Activated CD8-positive, alpha-beta memory T cell treated with anti-CD3 and anti-CD28 coated beads, Interleukin-2, amount 50 U/mL, for 4 hours (primary cell): ENCODE measurements around the gene CERCAM.
A peak's percentile ranks its signal among the peaks of the same experiment; 100 is the strongest.
"Not testable (repeated sequence)": the region's sequence is repeated elsewhere in the genome, so short reads cannot be mapped to it uniquely, and the experiment has no call there.

Source experiments
- DNase-seq: peaks from one replicate; pipeline ENCODE4 v3.0.0-alpha.2; 2020

Gene CERCAM

GRCh38 chr9:128420060-128420650, 502 bp upstream of the CERCAM start:
- DNase-seq, result peak; percentile 74

DNA sequence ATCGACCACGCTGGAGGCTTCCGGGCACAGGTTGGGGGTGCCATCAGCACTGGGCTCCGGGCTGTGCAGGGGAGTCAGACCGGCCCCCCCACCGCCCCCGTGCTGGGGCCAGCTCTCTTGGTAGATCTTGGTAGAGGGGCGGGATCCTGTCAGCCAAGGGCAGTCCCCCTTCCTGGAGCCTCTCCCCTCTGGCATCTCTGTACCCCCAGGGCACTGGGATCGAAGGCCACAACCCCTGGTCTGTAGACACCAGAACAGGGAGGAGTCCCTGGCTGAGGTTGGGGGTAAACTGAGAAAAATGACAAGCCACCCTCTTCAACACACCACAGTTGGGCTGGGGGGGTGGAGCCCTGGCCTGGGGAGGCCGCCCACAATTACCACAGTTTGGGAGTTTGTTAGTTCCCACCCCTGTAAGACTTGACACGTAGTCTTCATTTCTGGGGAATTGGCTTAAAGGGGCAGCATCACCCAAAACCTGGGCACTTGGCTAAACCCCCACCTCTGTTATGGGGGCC, 882 bp downstream of the CERCAM start:
- no peak for DNase-seq

- not testable (repeated sequence) for DNase-seq
Observed at GRCh38 chr9:128422022-128422782, 1.5 kb downstream of the CERCAM start.

- DNase-seq, result no peak
Observed at GRCh38 chr9:128422783-128423150, 2.1 kb downstream of the CERCAM start.

DNA sequence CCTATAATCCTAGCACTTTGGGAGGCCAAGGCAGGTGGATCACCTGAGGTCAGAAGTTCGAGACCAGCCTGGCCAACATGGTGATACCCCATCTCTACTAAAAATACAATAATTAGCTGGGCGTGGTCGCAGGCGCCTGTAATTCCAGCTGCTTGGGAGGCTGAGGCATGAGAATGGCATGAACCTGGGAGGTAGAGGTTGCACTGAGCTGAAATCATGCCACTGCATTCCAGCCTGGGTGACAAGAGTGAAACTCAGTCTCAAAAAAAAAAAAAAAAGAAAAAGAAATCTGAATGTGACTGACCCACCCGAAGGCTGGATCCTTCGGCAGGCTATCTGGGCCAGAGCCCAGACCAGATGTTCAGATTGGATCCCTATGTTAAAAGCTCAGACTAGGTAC, 2.7 kb downstream of the CERCAM start:
- not testable (repeated sequence) for DNase-seq

DNA sequence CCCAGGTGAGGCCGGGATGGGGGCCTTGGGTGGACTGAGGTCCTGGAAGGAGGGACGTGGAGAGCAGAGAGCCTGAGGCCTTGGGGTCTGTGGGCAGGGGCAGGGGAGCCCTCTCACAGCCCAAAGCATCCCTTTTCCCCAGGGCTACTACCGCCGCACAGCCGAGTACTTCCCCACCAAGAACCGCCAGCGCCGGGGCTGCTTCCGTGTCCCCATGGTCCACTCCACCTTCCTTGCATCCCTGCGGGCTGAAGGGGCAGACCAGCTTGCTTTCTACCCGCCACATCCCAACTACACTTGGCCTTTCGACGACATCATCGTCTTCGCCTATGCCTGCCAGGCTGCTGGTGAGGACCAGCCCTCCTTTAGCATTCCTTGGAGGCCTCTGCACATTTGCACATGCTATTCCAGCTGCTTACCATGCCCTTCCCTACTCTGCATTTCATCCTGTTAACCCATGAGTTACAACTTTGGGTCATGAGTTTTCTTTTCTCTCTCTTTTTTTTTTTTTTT, 3.7 kb downstream of the CERCAM start:
- no peak for DNase-seq

GRCh38 chr9:128428644-128429512, 8.2 kb downstream of the CERCAM start:
- no peak for DNase-seq

DNA sequence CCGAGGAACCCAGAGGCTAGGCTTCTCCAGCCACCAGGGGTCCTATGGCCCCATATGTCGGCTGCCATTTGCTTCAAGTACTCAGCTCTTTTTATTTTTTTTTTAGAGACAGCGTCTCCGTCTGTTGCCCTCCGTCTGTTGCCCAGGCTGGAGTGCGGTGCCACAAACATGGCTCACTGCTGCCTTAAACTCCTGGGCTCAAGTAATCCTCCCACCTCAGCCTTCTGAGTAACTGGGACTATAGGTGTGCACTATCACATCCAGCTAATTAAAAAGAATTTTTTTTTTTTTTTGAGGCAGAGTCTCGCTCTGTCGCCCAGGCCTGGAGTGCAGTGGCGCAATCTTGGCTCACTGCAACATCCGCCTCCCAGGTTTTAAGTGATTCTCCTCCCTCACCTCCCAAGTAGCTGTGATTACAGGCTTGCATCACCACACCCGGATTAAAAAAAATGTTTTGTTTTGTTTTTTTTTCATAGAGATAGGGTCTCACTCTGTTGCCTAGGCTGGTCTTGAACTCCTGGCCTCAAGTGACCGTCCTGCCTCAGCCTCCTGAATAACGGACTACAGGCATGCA, 8.9 kb downstream of the CERCAM start:
- DNase-seq, result no peak

DNA sequence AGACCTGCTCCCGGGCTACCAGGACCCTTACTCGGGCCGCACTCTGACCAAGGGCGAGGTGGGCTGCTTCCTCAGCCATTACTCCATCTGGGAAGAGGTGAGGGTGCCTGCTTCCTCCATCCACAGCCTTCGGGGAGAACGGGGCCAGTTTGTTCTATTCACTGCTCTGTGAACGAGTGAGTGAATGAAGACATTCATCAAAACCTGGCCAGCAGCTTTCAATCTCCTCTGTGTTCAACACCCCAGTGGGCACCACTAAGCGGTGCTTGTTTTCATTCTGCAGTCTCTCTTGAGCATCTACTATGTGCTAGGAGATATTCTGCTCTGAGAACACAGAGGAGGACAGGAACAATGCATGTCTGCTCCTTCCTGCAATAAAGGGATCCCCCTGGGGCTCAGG, 10.6 kb downstream of the CERCAM start:
- no peak for DNase-seq

DNA sequence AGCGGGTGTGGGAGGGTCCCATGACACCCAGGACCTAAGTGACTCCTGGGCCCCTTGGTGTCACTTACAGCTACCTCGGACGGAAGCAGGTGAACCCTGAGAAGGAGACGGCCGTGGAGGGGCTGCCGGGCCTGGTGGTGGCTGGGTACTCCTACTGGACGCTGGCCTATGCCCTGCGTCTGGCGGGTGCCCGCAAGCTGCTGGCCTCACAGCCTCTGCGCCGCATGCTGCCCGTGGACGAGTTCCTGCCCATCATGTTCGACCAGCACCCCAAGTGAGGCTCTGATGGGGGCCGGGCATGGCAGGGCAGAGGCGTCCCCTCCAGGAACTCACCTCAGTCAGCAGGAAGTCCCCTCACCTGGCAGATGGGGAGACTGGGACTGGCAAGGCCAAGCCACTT, 13.7 kb downstream of the CERCAM start:
- DNase-seq, result no peak

GRCh38 chr9:128435611-128436010, 15.0 kb downstream of the CERCAM start:
- no peak for DNase-seq

DNA sequence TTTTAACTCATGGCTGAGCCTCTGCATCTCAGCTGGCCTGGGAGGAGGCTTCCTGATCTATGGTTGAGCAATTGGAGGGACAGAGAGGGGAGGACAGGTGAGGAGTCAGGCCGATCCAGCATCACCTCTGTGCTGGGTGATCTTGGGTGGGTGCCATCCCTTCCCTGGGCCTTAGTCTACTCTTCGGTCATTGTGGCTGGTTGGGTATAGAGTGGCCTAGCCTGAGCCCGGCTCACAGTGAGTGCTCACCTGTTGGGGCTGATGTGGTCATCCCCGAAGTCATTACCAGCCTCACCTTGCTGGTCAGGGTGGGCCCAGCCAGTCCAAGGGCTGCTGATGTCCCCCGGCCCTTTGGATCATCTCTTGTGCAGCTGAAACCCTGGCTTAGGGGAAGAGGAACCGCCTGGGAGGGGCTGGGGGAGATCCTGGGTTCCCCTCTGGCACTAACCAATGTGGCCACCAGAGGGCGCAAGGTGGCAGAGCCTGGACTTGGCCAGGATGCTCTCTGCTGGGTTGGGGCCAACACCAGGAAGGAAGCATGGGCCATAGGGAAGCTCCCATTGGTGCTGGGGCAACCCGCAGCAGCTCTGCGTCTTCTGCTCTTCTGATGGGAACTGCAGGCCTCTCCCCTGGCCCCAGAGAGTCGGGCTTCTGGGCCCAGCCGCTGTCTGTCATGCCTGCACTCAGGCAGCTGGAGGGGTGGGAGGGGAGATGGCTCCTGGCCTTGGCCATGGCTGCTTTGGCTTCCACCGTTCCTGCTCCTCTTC, 17.9 kb downstream of the CERCAM start:
- DNase-seq, result peak; percentile 82

DNA sequence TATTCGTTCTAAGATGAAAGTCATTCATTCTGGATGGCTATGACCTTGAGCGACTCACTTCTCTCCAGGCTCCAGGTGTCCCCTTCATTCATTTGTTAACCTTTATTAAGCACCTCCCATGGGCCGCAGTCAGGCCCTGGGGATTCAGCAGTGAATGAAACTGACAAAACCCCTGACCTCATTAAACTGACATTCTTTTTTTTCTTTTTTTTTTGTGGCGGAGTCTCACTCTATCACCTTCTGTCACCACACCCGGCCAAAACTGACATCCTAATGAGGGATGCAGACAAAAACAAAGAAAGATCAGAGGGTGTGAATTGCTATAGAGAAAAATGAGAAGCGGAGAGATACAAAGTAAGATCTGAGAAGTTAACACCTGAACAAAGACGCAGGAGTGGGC, 18.6 kb downstream of the CERCAM start:
- DNase-seq, result no peak

- DNase-seq, result no peak
Observed at GRCh38 chr9:128442150-128442549, 21.5 kb downstream of the CERCAM start.

- not testable (repeated sequence) for DNase-seq
Observed at GRCh38 chr9:128446505-128446904, 25.8 kb downstream of the CERCAM start.

DNA sequence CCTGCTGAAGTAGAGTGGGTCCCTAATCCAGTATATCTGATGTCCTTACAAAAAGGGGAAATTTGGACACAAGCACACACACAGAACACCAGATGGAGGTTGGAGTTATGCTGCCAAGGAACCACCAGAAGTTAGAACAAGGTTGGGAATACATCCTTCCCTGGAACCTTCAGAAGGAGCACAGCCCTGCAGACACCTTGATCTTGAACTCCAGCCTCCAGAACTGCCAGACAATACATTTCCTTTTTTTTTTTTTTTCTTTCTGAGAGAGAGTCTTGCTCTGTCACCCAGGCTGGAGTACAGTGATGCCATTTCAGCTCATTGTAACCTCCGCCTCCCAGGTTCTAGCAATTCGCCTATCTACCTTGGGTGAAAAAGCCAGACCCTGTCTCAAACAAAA, 28.1 kb downstream of the CERCAM start:
- DNase-seq, result no peak

DNA sequence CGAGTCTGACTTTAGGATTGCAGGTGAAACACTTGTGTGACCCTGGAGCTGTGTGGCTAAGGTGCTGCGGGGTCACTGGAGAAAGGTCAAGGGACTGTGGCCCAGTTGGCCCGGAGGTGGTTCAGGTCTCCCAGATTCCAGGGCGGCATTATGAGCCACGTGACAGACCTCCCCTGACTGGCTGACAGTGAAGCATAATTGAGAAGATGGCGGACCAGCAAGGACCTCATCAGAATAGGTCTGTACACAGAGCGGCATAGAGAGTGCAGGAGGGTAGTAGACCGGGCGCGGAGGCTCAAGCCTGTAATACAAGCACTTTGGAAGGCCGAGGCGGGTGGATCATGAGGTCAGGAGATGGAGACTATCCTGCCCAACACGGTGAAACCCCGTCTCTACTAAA, 34.3 kb downstream of the CERCAM start:
- DNase-seq, result no peak

- peak; percentile 99 for DNase-seq
Observed at GRCh38 chr9:128455849-128456612, 35.4 kb downstream of the CERCAM start, which contains the start of gene ODF2. ODF2 (plus strand) TSS chr9:128456006; CDS start chr9:128456092, 86 bp downstream.

GRCh38 chr9:128456613-128457061, 36.0 kb downstream of the CERCAM start:
- DNase-seq, result peak; percentile 67

DNA sequence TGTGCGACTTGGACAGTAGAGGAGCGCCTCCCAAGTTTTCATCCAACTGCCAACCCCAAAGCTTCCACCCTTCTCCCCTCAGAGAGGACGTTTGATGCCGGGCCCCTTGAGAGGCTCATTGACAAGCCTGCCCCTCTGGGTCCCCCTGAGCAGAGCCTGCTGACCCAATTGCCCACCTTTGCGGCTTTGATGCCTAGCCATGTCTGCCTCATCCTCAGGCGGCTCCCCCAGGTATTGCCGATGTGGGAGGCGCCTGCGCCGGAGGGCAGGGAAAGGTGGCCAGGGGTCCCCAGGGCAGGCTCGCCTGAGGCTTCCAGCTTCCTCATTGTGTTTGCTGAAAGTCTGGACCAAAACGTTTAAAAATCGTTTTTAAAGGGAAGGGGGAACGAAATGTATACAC, 36.5 kb downstream of the CERCAM start:
- DNase-seq, result no peak

- no peak for DNase-seq
Observed at GRCh38 chr9:128459011-128459410, 38.4 kb downstream of the CERCAM start.
